HG02610 (cell line): ENCODE results near the gene DNAI1.

Experiments
- ATAC-seq: cut with Tn5 transposase; IDR thresholded peaks from one replicate; pipeline ENCODE4 v1.9.1; 2021; ENCODE audit warnings: mild to moderate bottlenecking, moderate library complexity; ENCODE audit not compliant: unreplicated experiment

The DNAI1 gene

GRCh38 chr9:34555936-34556525, 97.4 kb downstream of the DNAI1 start:
- ATAC-seq, result no peak

DNA sequence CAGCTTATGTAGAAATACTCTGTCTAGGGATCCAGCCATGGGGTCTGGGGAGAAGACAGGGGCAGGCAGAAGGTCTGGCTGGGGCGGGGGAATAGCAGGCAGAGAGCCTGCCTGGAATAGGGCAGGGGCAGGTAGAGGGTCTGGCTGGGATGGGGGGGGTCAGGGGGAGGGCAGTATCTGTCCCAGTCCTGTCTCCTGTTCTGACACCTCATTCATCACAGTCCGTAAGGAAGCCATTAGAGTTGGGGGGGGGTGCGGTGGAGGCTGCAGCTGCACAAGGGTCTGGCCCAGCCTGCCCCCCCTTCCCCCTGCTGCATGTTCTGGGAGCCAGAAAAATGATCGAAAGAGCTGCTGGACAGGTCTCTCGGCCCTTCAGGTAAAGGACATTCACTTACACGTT, 98.3 kb downstream of the DNAI1 start:
- no peak for ATAC-seq

- no peak for ATAC-seq
Observed at GRCh38 chr9:34557426-34558321, 99.1 kb downstream of the DNAI1 start.

DNA sequence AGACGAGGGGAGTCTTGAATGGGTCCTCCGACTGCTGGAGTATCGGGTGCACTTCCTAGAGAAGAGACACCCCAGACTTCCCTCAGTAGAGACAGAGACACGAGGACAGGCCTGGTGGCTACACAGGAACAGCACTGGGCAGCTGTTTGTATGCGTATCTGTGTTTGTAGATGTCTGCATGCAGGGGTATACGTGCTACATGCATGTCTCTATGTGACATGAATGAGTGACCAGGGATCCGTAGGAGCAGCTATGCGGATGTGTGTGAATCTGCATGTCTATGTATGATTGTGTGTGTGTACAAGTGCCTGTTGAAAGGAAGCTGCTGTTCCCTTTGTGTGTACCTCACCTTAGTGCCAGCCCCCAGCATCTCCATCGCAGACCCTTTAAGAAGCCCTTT, 99.8 kb downstream of the DNAI1 start:
- no peak for ATAC-seq

DNA sequence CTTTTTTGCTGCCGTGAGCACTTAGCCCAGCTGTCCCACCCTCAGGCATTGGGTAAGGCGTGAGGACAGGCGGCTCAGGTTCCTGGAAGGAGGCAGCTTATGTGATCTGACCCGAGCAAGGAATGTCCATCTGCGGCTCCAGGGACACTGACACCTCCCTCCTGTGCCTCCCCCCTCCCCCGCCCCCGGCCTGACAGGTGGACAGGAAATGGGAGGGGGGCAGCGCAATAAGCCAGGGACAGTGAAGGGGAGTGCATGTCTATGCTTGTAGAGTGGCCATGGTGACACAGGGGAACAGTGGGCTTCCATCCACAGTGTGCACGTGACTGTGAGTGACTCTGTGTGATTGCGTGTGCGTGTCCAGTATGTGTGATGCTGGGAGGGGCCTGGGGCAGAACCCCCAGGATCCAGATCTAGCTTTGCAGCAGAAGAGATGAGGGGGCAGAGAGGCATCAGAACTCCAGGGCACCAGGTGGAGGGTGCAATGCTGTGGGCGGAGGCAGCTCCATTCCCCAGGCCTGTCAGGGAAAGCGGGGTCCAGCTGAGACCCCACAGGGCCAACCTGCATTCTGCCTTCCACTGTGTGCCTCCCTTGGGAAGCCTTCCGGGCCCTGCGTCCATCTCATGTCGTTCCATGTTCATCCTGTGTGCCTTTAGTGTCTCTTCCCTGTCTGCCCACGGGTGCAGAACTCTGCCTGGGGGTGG, 100.5 kb downstream of the DNAI1 start:
- ATAC-seq, result no peak

GRCh38 chr9:34559624-34560455, 101.2 kb downstream of the DNAI1 start:
- ATAC-seq, result no peak

DNA sequence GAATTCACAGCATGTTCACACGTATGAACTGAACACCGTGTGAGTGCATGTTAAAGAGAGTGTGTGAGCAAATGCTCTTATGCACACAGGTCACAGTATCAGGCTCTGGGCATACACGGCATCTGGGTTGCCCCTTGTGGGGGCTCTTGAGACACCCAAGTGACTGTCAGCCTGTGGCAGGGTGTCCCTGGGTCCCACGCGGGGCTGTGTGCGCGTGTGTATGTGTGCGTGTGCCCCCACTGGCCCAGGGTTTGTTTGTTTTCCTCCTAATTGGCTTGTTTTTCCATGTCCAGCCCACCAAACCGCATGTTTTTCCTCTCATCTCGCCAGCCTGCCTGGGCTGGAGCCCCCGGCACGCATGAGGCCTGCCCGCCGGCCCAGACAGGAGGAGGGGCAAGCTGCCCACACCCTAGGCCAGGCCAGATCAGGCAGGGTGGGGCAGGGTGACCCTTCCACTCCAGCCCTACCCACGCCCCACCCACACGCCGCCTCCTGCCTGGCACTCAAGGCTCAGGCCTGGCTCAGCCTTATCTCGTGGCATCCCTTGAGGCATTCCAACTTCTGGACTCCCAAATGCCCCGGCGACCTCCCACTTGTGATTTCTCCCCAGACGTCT, 102.1 kb downstream of the DNAI1 start:
- ATAC-seq, result no peak

DNA sequence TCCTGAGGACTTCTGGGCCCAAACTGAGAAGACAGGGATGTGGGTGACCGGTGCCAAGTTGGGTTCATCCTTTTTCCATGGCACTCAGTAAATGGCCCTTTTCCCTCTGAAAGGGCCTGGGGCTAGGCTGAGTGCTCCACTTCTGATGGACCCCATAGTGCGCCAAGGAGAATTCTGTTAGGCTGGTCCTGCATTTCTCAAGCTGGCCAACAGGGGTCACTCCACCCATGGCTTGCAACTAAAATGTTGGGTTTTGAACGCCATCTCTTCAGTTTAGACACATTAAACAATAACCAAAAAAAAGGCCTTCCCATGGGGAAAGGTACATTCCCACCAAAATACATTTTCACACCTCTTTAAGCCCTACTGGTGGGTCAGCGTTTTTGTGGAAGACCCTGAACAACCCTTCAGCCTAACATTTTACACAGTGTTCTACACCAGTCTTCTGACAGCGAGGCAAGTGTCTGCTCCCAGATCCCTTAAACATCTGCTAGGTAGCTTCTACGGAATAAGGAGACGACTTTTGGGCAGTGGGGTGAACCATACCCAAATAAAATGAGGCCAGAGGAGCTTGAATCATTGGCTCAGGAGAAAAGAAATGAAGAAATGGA, 103.6 kb downstream of the DNAI1 start:
- no peak for ATAC-seq

- no peak for ATAC-seq
Observed at GRCh38 chr9:34563262-34563661, 104.7 kb downstream of the DNAI1 start.

DNA sequence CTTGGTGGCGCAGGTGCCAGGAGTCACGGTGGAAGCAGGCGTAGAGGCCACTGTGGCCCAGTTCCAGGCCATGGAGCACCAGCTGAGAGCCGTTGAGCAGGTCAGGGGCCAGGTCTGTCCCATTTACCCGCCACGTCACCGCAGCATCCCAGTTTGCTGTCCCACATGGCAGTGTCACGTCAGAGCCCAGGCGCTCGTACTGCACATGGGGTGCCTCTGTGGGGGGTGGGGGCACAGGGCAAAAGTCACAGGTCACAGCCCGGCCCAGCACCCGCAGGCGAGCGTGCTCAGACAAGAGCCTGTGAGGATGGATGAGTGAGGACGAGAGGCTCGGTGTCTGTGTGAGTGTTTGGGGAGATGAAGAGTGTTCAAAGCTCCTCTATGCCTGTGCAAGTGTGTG, 106.0 kb downstream of the DNAI1 start:
- no peak for ATAC-seq

GRCh38 chr9:34565856-34566255, 107.3 kb downstream of the DNAI1 start:
- ATAC-seq, result no peak

GRCh38 chr9:34566322-34566721, 107.7 kb downstream of the DNAI1 start:
- no peak for ATAC-seq

- no peak for ATAC-seq
Observed at GRCh38 chr9:34566972-34567371, 108.4 kb downstream of the DNAI1 start.

GRCh38 chr9:34568133-34568532, 109.5 kb downstream of the DNAI1 start:
- no peak for ATAC-seq

DNA sequence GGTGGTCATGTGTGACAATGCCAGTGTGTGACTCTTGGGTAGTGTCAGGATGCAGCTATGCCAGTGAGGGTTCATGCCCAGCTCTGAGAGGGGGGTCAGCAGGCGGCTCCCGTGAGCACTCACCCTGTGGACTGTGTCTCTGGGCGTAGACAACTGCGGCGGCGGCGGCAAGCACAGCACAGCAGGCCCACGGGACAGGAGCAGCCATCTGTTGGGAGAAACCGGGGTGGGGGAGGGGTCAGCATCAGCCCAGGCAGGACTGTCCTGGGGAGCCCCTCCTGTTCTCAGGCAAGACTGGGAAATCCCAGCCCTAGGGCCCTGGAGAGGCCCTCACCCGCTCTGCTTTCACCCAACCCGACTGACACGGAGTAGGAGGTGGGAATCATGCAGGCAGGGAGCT, 110.2 kb downstream of the DNAI1 start:
- no peak for ATAC-seq

DNA sequence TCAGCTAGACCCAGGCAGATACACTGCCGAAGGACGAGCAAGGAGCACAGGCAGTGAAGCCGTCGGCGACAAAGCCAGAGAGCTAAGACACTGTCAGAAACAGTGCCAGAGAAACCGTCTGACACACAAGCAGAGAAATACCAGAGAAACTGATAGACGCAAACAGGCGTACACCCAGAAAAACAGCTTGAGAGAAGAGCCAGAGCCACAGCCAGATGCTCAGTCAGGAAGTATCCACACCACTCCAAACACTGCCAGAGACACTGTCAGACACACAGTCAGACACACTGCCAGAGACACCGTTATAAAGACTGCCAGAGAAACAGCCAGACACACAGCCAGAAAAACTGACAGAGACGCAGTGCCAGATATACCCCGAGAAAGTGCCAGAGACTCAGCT, 111.8 kb downstream of the DNAI1 start:
- ATAC-seq, result no peak
